Stomach (tissue), 4 donors: ENCODE measurements around the gene CAB39L.

Experiments used
- EP300 ChIP-seq: sonication (generic); formaldehyde crosslinking; IDR thresholded peaks from one replicate; pipeline ENCODE4 v1.6.1; 2017; ENCODE audit warnings: antibody characterized with exemption
- POLR2AphosphoS5 ChIP-seq, 3 donors: sonication (generic); formaldehyde crosslinking; IDR thresholded peaks; one replicate each; pipeline ENCODE4 v1.6.1; 2016; ENCODE audit warnings: antibody characterized with exemption in 3 of 3
- TF ChIP-seq, protein P1 (sequence below), 7 experiments: fragments of 450-650 bp in 4 of 7; fragments of 200-600 bp in 3 of 7; sonication (generic) in 3 of 7; IDR thresholded peaks; one replicate each; pipeline ENCODE4 v1.5.1; 2016 to 2019; ENCODE audit warnings: antibody characterized with exemption in 7 of 7, control low read depth in 2 of 7, mild to moderate bottlenecking in 1 of 7

DNA sequence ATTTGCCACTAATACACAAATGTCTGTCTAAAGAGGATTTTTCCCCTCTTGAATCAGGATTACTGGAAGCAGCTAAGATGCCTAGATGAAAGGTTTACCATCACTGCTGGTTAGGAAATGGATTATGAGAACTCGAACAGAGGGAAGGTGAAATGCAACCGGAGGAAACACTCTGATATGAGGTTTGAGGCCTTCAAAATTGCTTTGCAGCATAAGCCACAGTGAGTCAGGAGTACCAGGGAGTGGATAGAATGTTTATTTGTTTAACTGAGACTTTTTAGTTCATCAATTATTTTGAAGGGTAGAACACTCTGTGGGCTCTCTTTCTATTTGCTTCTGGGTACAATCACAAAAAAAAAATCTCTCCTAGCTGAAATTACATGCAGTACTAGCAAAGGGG is 178.0 kb downstream of the CAB39L start:
- TF ChIP-seq, protein P1, sequence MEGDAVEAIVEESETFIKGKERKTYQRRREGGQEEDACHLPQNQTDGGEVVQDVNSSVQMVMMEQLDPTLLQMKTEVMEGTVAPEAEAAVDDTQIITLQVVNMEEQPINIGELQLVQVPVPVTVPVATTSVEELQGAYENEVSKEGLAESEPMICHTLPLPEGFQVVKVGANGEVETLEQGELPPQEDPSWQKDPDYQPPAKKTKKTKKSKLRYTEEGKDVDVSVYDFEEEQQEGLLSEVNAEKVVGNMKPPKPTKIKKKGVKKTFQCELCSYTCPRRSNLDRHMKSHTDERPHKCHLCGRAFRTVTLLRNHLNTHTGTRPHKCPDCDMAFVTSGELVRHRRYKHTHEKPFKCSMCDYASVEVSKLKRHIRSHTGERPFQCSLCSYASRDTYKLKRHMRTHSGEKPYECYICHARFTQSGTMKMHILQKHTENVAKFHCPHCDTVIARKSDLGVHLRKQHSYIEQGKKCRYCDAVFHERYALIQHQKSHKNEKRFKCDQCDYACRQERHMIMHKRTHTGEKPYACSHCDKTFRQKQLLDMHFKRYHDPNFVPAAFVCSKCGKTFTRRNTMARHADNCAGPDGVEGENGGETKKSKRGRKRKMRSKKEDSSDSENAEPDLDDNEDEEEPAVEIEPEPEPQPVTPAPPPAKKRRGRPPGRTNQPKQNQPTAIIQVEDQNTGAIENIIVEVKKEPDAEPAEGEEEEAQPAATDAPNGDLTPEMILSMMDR (IDR thresholded peaks at IDR 0.05), result no peak
- TF ChIP-seq POLR2AphosphoS5 (IDR thresholded peaks at IDR 0.05), result no peak
- TF ChIP-seq EP300, result no peak
